Measurements from ENCODE around the gene NBEA.

DNA sequence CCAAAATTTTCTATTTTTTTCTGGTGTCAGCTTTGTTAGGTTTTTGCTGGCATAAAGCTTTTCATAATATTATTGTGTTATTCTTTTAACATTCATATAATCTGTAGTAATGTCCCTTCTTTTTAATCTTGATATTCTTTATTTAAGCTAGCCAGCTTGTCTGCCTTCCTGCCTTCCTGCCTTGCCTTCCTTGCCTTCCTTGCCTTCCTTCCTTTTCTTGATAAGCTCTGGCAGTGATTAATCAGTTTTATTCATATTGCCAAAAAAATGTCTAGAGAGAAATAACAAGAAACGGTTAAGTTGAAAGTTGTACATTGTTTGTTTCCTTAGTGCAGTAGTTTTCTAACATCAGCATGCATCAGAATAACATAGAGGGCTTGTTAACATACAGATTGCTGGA, 277.0 kb downstream of the NBEA start:
- no peak for TF ChIP-seq POLR2A (IDR thresholded peaks at IDR 0.05)
- TF ChIP-seq, protein P1, sequence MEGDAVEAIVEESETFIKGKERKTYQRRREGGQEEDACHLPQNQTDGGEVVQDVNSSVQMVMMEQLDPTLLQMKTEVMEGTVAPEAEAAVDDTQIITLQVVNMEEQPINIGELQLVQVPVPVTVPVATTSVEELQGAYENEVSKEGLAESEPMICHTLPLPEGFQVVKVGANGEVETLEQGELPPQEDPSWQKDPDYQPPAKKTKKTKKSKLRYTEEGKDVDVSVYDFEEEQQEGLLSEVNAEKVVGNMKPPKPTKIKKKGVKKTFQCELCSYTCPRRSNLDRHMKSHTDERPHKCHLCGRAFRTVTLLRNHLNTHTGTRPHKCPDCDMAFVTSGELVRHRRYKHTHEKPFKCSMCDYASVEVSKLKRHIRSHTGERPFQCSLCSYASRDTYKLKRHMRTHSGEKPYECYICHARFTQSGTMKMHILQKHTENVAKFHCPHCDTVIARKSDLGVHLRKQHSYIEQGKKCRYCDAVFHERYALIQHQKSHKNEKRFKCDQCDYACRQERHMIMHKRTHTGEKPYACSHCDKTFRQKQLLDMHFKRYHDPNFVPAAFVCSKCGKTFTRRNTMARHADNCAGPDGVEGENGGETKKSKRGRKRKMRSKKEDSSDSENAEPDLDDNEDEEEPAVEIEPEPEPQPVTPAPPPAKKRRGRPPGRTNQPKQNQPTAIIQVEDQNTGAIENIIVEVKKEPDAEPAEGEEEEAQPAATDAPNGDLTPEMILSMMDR (IDR thresholded peaks at IDR 0.05): no peak
